ENCODE data around the gene PPA1.
"Not testable (repeated sequence)": the region's sequence is repeated elsewhere in the genome, so short reads cannot be mapped to it uniquely, and the experiment has no call there.

The PPA1 gene

GRCh38 chr10:70223728-70224127 lies 9.5 kb downstream of the PPA1 start:
- DNase-seq (ENCODE audit: low read depth): no peak
- TF ChIP-seq CTCF (conservative IDR thresholded peaks at IDR 0.05; ENCODE audit: low read depth, low read length): no peak
- no peak overlapping the region for H3K4me3 ChIP-seq (ENCODE audit: low read depth, low read length)

GRCh38 chr10:70222811-70223447 lies 10.3 kb downstream of the PPA1 start:
- H3K4me3 ChIP-seq (ENCODE audit: low read depth, low read length); DNase-seq (ENCODE audit: low read depth): not testable (repeated sequence)

GRCh38 chr10:70222340-70222794 lies 10.9 kb downstream of the PPA1 start:
- no peak for TF ChIP-seq CTCF (conservative IDR thresholded peaks at IDR 0.05; ENCODE audit: low read depth, low read length)
- H3K4me3 ChIP-seq (ENCODE audit: low read depth, low read length): no peak overlapping the region
- DNase-seq (ENCODE audit: low read depth): no peak

GRCh38 chr10:70221030-70221429 lies 12.2 kb downstream of the PPA1 start:
- H3K4me3 ChIP-seq (ENCODE audit: low read depth, low read length): no peak overlapping the region
- no peak for DNase-seq (ENCODE audit: low read depth)

GRCh38 chr10:70212879-70213278 lies 20.4 kb downstream of the PPA1 start:
- no peak overlapping the region for H3K4me3 ChIP-seq (ENCODE audit: low read depth, low read length)
- TF ChIP-seq CTCF (conservative IDR thresholded peaks at IDR 0.05; ENCODE audit: low read depth, low read length): no peak
- no peak for DNase-seq (ENCODE audit: low read depth)

More at GRCh38 chr10:70221030-70221429, 12.2 kb downstream of the PPA1 start:
- no peak for TF ChIP-seq CTCF (conservative IDR thresholded peaks at IDR 0.05; ENCODE audit: low read depth, low read length)

GRCh38 chr10:70212277-70212676 lies 21.0 kb downstream of the PPA1 start:
- no peak overlapping the region for H3K4me3 ChIP-seq (ENCODE audit: low read depth, low read length)
- no peak for TF ChIP-seq CTCF (conservative IDR thresholded peaks at IDR 0.05; ENCODE audit: low read depth, low read length)
- no peak for DNase-seq (ENCODE audit: low read depth)

- no peak for DNase-seq (ENCODE audit: low read depth)
- H3K4me3 ChIP-seq (ENCODE audit: low read depth, low read length): no peak overlapping the region
- TF ChIP-seq CTCF (conservative IDR thresholded peaks at IDR 0.05; ENCODE audit: low read depth, low read length): no peak
Measured at GRCh38 chr10:70206762-70207161, 26.5 kb downstream of the PPA1 start.
